OCI-LY3 (cell line): ENCODE measurements around the gene ZNF142.

Source experiments
- EZH2phosphoT487 ChIP-seq: fragments of 200-600 bp; shearing (Covaris generic); IDR thresholded peaks from 2 replicates; pipeline ENCODE4 v1.6.1; 2018; ENCODE audit warnings: antibody characterized with exemption, mixed run types, low read depth
- TF ChIP-seq, protein P1 (sequence below): fragments of 200-600, 300-600 bp; sonication (generic); IDR thresholded peaks from 2 replicates; pipeline ENCODE4 v1.5.1; 2014; ENCODE audit warnings: antibody characterized with exemption, low read length, low read depth

GRCh38 chr2:218621007-218621406 lies 38.4 kb downstream of the ZNF142 start:
- TF ChIP-seq EZH2phosphoT487: no peak
- TF ChIP-seq, protein P1, sequence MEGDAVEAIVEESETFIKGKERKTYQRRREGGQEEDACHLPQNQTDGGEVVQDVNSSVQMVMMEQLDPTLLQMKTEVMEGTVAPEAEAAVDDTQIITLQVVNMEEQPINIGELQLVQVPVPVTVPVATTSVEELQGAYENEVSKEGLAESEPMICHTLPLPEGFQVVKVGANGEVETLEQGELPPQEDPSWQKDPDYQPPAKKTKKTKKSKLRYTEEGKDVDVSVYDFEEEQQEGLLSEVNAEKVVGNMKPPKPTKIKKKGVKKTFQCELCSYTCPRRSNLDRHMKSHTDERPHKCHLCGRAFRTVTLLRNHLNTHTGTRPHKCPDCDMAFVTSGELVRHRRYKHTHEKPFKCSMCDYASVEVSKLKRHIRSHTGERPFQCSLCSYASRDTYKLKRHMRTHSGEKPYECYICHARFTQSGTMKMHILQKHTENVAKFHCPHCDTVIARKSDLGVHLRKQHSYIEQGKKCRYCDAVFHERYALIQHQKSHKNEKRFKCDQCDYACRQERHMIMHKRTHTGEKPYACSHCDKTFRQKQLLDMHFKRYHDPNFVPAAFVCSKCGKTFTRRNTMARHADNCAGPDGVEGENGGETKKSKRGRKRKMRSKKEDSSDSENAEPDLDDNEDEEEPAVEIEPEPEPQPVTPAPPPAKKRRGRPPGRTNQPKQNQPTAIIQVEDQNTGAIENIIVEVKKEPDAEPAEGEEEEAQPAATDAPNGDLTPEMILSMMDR: no peak
